NCI-H1930 (cell line): ENCODE measurements around the gene FAM110C.
A peak's percentile ranks its signal among the peaks of the same experiment; 100 is the strongest.
"Not testable (repeated sequence)": the region's sequence is repeated elsewhere in the genome, so short reads cannot be mapped to it uniquely, and the experiment has no call there.

Source experiments
- DNase-seq, 2 experiments: peaks; one replicate each; lab custom pipeline; 2025; lab: John Stamatoyannopoulos, UW

FAM110C gene, protein sequence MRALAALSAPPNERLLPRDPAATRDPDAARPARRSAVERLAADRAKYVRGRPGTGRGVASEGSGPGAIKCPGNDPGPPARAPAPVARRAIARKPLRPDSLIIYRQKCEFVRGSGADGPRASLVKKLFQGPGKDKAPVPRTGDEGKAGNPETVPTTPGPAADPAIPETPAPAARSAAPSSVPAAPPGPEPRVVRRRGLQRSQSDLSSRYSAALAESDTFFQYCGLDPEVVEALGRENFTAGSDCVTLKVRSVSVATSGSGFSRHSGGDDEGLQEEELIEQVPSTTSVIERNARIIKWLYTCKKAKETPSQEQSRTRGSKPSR

GRCh38 chr2:46471-47345 is at the start of gene FAM110C:
TSS of gene FAM110C (minus strand) at chr2:46505. CDS start at chr2:46385, 120 bp downstream.
- peak; percentile 33 to 34 for DNase-seq

DNA sequence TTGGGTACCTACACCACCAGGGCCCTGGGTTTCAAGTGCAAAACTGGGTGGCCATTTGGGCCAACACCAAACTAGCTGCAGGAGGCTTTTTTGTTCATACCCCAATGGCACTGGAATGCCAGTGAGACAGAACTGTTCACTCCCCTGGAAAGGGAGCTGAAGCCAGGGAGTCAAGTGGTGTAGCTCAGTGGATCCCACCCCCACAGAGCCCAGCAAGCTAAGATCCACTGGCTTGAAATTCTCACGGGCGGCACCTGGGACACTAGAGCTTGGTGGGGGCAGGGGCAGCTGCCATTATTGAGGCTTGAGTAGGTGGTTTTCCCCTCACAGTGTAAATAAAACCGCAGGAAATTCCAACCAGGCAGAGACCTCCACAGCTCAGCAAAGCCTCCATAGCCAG is 46.0 kb upstream of the FAM110C start:
- DNase-seq, result no peak

GRCh38 chr2:90645-91312 is 44.5 kb upstream of the FAM110C start:
- DNase-seq, result no peak

DNA sequence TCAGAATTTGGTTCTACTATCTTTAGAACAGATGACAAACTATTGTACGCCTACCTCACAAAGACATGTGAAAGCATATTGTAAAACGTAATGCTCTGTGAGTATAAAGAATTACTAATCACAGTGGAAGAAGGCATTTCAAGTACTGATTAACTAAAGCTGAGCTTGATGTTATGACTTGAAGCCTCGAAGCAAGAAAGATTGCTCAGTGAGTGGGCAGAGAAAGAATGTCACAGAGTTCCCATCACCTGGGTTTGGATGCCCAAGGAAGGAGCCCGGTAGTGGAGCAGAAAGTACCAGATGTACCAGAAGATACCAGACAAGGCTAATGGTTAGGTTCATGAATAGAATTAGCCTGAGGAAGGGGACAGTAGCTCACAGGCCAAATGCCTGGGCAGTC is 39.5 kb upstream of the FAM110C start:
- DNase-seq, result no peak

DNA sequence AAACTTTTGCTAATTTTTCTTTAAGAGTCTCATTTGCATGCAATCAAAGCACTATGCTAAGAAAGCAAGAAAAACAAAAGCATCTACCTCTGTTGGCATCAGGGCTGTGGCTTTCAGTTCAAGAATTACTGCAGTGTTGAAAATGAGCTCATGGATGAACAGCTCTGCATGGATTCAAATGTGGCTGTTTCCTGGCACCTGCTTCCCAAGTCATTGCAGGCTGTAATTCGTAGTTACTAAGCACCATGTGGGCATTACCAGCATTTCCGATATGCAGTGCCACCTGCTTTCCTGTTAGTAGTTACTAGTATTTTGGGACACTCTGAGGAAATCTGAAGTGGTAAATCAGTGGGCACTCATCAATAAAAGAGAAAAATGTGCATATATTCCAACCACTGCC is 37.8 kb upstream of the FAM110C start:
- no peak for DNase-seq

- DNase-seq, result no peak
These were observed 34.8 kb upstream of the FAM110C start for GRCh38 chr2:80971-81736.

DNA sequence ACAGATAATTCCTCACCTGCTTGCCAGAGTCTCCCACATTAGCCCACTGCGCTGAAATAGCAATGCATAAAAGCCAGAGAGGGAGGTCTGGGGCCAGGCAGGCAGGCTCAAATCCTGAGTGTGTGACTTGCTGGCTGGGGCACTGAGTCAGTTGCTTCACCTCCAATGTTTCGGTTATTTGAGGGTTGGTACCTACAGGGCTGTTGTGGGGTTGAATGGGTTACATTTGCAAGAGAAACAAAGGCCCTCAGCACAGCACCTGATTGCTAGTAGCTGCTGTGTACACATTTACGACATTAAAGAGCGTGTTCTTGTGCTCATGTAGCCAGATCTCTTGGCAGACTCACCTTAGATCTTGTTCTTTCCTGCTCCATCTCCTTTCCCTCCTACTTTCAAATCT is 34.1 kb upstream of the FAM110C start:
- no peak for DNase-seq

GRCh38 chr2:71309-72035 is 25.2 kb upstream of the FAM110C start:
- no peak for DNase-seq

DNA sequence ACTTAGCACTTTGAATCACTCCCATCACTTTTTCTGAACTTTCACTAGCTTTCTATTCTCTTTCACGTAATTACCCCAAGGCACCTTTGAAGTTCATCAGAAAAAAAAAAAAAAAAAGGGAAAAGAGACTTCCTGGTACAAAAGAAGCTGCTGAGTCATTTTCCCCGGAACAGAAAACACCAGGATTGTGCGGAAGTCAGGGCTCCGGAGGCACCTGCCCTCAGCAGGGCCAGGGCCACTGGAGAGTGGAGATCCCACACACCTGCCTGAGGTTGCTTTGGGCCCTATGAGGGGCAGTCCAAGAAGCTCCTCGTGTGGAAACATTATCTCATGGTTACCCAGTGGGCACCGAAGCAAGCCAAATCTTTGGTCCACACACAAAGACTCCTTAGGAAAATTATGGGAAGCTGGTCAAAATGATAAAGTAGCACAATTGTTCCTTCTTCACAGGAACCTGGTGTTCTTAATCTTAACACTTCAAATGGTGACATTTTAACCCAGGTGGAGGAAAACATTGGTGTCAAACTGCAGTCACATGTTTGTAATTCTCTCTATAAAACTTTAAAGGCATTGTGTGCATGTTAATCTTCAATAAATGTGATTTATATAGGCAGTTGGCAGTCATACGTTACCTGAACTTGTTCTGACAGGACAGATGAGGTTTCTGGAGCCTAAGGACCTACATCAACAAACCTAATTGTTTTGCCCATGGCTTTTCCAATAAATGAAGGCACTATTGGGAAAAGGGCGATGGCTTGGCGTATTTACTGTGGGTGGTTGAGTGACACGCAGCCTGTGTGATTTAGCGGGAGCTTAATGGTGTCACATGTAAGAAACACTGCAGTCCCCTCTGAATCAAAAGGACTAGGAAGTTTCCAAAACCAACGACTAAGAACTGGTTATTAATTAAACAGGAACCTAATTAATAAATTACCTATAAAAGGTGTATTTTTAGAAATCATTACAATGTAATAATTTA is 23.4 kb upstream of the FAM110C start:
- DNase-seq, result no peak

- DNase-seq, result not testable (repeated sequence)
These were observed 22.3 kb upstream of the FAM110C start for GRCh38 chr2:68637-69036.

DNA sequence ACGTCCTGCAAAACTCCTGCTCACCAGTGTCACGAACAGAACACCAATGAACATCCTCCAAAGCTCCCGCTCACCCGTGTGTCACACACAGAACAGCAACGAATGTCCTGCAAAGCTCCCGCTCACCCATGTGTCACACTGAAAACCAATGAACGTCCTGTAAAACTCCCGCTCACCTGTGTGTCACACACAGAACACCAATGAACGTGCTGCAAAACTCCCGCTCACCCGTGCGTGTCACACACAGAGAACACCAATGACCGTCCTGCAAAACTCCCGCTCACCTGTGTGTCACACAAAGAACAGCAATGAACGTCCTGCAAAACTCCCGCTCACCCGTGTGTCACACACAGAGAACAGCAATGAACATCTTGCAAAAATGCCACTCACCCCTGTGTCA is 20.5 kb upstream of the FAM110C start:
- DNase-seq, result no peak

GRCh38 chr2:65121-65520 is 18.8 kb upstream of the FAM110C start:
- no peak for DNase-seq

GRCh38 chr2:55587-56448 is 9.5 kb upstream of the FAM110C start:
- DNase-seq, result no peak

DNA sequence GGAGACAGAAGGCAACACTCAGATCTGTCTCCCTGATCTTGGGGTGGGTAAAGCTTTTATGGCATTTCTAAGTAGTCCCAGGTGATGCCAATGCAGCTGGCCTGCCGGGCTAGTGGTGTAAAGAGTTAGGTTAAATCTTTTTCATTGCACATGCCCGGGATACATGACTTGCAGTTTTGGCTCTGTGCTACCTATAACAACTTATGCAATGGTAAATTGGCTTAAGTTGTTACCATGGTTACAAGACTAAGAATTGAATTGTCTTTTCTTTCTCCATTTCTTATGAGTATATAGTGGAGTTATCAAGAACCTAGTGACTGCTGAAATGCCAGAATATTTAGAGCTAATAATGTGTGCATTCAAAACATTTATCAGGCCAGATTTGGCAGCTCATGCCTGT is 5.3 kb upstream of the FAM110C start:
- no peak for DNase-seq

DNA sequence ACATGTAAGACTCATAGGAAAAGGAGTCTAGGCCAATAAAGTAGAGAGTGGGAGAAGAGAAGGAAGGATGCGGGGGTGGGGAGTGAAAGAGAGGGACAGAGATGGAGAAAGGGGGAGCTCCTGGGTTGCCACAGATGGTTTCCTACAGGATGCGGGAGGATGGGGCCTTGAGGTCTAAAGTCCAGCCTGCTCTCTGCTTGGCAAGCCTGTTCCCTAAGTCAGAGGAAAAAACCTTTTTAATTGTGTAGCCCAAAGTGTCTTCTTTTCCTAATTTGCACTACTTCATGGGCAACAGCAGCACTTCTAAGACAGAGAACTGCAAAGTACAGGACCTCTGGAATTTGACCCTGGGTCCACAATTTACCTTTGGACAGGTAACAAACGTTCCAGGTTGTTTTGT is 1.4 kb upstream of the FAM110C start:
- no peak for DNase-seq

DNA sequence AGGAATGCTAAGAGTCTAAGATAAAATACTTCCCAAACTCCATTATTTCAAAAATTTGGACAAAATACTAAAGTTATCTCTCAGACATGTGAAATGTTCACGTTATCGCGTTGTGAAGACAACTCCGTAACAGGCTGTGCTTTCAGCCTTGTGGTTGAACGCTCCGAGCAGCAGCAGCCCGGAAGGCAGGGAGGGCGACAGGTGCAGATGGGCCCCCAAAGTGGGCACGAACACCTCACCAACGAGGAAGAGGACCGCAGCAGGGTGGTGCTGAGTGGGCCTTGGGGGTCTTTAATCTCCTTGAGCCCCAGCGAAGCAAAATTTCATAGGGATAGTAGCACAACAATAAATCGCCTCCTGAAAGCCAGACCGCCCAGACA is 1.0 kb upstream of the FAM110C start:
- no peak for DNase-seq

DNA sequence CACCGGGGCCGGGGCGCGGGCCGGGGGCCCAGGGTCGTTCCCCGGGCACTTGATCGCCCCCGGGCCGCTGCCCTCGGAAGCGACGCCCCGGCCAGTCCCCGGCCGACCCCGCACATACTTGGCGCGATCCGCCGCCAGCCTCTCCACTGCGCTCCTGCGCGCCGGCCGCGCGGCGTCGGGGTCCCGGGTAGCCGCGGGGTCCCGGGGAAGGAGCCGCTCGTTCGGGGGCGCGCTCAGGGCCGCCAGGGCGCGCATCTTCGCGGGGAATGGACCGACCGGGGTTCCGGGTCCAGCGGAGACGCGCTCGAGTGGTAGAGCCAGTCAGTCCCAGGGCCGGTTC is 204 bp downstream of the FAM110C start:
- DNase-seq, result no peak

GRCh38 chr2:45342-46130 is 769 bp downstream of the FAM110C start:
- DNase-seq, result no peak
